ENCODE results near the gene NRF1. TPM values are rescaled to one million over a fixed set of nuclear protein-coding genes. Genes with fewer than 3 reads are reported as not detected.

The NRF1 gene
- total and polyA plus RNA-seq, 8 donors: 5.5 to 11.2 (median 7.0) TPM

DNA sequence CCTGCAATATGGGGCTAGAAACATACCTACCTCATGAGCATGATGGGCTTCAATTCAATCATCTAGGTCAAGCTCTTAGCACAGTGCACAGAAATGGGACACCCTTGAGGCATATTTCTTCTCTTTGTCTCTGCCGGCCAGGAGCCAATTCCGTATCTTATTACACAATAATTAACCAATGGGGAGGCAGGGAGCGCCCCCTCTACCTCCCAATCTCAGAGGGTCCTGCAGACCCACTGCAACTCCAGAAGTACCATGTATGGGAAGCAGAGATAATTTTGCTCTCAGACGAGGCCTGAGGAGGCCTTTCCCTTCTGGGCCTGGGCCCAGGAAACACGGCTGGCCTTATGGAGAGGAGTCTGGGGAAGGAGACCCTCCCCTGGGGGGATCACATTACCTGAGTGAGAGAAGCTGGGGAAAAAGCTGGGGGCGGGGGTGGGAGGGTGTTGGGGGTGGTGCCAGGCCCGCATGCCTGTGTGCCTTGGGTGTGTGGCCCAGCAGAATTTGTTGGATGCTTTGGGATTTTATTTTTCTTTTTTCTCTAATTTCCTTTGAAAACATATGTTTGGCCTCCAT lies 185.8 kb downstream of the NRF1 start:
- no peaks in the 10 kb centered on the region for H3K36me3 ChIP-seq
- 72 to 76% methylated on average over 7 of the region's 7 CpGs for WGBS, 2 donors
- no peak for FAIRE-seq

DNA sequence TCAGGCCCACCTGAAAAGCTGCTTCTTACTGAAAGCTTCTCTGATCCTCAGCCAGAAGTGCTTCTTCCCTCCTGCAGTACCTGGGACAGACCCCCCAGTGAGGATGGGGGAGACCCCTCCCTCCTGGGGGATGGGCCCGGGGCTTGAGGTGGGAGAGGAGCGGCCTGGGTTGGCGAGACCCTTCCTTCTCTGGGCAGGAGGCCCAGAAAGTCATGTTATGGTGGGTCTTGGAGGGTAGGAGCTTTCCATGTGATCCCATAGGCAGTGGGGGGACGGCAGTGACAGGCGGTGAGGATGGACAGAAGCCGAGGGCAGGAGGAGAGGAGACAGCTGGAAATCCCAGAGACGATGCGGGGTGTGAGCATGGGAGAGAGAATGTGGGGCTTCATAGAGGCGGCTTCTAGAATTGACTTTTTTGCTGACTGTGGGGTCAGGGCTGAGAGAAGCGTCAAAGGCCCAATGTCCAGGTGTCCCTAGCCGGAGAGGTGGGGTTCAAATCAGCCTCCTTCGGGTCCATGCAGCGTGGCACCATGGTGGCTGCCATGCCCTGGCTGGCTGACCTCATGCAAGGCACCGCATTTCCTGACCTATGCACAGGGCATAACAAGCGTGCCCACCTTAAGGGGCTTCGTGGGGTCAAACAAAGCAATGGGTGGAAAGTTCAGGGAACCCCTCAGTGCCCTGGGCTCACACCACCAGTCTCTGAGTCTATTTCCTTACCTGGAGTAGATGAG lies 187.3 kb downstream of the NRF1 start:
- H3K27me3 ChIP-seq: no peaks in the 10 kb centered on the region
- WGBS, 2 donors: 86% methylated on average over 16 of the region's 16 CpGs

More for the DNA sequence above, 185.8 kb downstream of the NRF1 start:
- H3K27me3 ChIP-seq: no peaks in the 10 kb centered on the region
- TF ChIP-seq, protein P1, sequence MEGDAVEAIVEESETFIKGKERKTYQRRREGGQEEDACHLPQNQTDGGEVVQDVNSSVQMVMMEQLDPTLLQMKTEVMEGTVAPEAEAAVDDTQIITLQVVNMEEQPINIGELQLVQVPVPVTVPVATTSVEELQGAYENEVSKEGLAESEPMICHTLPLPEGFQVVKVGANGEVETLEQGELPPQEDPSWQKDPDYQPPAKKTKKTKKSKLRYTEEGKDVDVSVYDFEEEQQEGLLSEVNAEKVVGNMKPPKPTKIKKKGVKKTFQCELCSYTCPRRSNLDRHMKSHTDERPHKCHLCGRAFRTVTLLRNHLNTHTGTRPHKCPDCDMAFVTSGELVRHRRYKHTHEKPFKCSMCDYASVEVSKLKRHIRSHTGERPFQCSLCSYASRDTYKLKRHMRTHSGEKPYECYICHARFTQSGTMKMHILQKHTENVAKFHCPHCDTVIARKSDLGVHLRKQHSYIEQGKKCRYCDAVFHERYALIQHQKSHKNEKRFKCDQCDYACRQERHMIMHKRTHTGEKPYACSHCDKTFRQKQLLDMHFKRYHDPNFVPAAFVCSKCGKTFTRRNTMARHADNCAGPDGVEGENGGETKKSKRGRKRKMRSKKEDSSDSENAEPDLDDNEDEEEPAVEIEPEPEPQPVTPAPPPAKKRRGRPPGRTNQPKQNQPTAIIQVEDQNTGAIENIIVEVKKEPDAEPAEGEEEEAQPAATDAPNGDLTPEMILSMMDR (IDR thresholded peaks at IDR 0.05): no peak
- no peaks in the 10 kb centered on the region for H3K4me1 ChIP-seq
- intact Hi-C loops (cut with DNase I): no loop called here
- no peaks in the 10 kb centered on the region for H3K9me3 ChIP-seq
- H3K27ac ChIP-seq: no peak overlapping the region
- DNase-seq: peak in 1 of 6 donors; percentile 7
- ATAC-seq: no peak
- H3K4me3 ChIP-seq: no peak overlapping the region

DNA sequence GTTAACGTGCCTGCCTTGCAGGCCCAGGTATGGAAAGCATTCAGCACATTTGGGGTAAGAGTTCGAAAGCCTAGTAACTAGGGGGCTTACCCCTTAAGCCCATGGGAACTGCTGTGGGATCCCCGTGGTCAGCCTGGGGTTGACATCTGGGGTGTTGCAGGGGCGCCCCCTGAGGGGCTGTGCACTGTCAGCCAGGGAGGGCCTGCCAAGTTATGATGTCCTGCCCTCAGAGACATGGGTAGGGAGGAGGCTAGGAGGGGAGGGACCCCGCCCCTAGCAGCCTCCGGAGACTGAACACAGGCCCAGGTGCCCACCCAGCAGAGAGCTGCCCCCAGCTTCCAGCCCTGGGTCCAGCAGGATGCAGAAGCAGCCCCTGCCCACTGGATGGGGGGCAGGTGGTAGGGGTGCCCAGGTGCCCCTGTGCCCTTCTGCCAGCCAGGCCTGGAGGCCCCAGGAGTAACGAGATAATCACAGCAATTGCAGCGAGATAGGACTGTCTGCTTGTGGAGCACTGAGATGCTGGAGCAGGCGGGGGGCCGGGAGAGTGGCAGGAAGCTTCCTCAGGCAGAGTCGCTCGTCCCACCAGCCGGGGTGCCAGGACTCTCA lies 187.9 kb downstream of the NRF1 start:
- Histone ChIP-seq H3K4me3 (no peak overlapping the region), H3K27ac (no peak overlapping the region), H3K9me3 (no peaks in the 10 kb centered on the region), H3K4me1 (no peaks in the 10 kb centered on the region), H3K36me3 (no peaks in the 10 kb centered on the region), H3K27me3 (no peaks in the 10 kb centered on the region)
- ATAC-seq (no peak), DNase-seq (peak in 1 of 6 donors; percentile 40), FAIRE-seq (no peak)
- intact Hi-C loops (cut with DNase I): no loop called here
- TF ChIP-seq, protein P1 (IDR thresholded peaks at IDR 0.05): no peak
- WGBS, 2 donors: 71 to 74% methylated on average over 13 of the region's 13 CpGs

More for the DNA sequence above, 187.3 kb downstream of the NRF1 start:
- no peaks in the 10 kb centered on the region for H3K9me3 ChIP-seq
- TF ChIP-seq, protein P1 (IDR thresholded peaks at IDR 0.05): no peak
- ATAC-seq (no peak), DNase-seq (peak in 1 of 6 donors; percentile 49), FAIRE-seq (no peak)
- H3K36me3 ChIP-seq: no peaks in the 10 kb centered on the region
- no peaks in the 10 kb centered on the region for H3K4me1 ChIP-seq
- H3K4me3 ChIP-seq: no peak overlapping the region
- intact Hi-C loops (cut with DNase I): no loop called here
- no peak overlapping the region for H3K27ac ChIP-seq

DNA sequence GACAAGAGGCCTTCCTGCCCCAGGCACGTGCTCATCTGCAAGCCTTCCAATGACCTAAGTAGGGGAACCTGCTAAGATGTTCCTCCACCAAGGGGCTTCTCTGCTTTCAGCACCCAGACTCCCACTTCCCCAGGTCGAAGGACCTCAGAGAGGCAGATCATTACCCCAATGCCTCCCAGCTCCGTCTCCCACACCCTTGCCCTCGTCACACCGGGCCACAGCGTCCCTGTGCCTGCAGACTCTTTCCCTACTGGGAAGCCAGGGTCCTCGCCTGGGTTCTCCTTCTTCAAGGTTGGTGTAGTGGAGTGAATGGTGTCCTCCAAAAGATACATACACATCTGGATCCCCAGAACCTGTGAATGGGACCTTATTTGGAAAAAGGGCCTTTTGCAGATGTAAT lies 189.4 kb downstream of the NRF1 start:
- TF ChIP-seq, protein P1 (IDR thresholded peaks at IDR 0.05): no peak
- intact Hi-C loops (cut with DNase I): no loop called here
- DNase-seq (peak in 1 of 6 donors; percentile 19), ATAC-seq (no peak), FAIRE-seq (no peak)
- WGBS, 2 donors: 80 to 86% methylated on average over 7 of the region's 7 CpGs
- H3K4me3 ChIP-seq: no peak overlapping the region
- H3K27ac ChIP-seq: no peak overlapping the region
- no peaks in the 10 kb centered on the region for H3K36me3 ChIP-seq
- H3K9me3 ChIP-seq: no peaks in the 10 kb centered on the region
- H3K27me3 ChIP-seq: no peaks in the 10 kb centered on the region
- no peaks in the 10 kb centered on the region for H3K4me1 ChIP-seq
